Stimulated activated CD8-positive, alpha-beta memory T cell treated with anti-CD3 and anti-CD28 coated beads, Interleukin-12 subunit alpha, Interleukin-12 subunit beta, amount 100 ng/mL, for 24 hours (primary cell): ENCODE measurements around the gene FOSL2.

Experiments
- DNase-seq: peaks from one replicate; pipeline ENCODE4 v3.0.0-alpha.2; 2020; ENCODE audit errors: extremely low read depth

FOSL2 gene

DNA sequence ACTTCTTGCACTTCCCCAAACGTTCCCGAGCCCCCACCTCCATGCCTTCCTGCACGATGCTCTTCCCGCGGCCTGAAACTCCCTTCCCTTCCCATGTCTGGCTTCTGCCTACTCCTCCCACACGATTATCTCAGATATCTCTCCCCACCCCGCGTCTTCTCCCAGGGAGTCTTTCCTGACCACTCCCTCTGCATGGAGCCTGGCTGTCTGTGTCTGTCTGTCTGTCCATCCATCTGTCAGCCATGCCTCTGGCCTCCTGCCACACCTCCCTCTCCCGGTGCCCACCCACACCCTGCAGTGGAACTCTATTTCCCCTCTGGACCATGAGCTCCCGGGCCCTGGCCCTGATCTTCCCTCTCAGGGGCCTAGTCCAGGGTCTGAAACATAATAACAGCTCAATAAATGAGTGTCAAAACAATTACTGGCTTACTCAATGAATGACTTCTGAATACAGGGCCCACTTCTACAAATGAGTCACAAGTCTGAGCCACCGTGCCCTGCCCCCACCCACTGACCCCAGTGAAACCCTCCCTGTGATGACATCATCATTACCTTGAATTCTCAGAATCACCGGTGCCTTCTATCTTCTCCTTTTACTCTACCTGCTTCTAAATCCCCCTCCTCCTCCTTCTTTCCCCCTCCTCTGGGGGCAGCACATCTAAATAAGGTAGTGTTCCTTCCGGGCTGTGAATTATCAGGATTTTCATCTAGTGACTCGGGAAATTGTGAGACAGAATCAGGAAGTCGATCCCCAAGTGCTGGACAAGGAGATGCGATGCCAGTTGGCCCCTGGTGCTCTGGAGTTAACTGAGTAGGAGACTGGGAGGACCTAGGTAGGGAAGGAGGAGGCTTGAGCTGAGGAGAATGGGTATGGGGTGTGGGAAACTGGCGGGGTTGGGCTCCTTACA, 57.1 kb downstream of the FOSL2 start:
- DNase-seq, result peak; percentile 59

DNA sequence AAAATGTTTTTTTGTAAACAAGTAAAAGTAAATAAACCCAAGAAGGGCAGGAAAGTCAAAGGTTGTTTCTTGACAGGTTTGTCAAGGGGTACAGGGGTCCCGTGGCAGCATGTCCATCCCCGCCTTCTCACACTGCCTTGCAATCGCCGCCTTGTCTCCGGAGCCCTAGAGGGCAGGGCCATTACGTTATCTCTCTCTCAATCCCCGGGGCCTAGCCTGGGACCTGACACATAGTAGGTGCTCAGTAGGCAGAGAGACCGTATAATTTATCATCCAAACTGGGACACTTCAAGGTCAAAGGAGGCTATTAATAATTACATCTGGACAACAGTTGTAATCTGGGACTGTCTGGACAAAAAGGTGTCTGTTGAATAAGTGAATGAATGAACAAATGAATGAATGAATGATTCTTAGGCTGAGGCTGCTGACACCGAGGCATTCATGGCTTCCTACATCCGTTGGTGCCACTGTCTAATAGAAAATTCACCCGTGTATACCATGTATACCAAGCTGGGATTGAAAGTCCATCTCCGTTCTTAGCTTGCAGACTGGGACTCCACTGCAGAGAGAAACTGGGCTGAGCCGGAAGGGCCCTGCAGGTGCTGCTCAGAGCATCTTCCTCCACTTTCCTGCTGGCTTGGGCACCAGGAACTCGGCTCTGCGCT, 58.4 kb downstream of the FOSL2 start:
- DNase-seq, result no peak

DNA sequence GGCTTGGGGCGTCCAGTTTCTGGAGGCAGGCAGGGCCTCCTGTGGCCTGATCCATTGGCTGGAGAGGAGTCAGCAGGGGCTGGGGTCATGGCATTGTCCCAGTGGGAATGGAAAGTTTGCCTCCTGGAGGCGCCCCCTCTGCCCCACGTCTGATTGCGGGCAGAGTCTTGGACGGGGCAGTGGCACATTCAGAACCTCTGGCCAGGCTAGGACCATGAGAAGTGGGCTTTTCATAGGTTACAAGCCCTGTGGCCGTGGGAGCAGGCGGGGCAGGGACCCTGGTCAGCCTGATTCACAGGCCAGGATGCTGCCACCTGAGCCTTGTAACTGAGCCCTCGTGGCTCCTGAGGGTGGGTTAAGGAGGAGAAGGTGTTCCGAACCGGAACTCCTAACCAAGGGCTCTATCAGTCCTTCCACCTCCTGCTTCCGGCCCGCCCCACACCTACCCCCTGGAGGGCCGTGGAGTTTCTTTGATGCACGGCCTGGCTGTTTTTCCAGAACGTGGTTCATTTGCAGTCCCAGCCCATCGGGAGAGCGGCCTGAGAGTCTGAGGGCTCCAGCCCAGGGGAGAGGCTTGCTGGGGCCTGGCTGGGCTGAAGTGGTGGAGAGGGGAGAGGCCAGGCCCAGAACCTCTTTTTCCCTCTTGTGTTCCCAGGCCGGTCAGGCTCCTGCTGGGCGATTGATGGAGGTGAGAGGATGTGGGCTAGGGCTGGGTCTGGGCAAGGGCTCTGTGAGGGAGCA, 59.3 kb downstream of the FOSL2 start:
- no peak for DNase-seq

DNA sequence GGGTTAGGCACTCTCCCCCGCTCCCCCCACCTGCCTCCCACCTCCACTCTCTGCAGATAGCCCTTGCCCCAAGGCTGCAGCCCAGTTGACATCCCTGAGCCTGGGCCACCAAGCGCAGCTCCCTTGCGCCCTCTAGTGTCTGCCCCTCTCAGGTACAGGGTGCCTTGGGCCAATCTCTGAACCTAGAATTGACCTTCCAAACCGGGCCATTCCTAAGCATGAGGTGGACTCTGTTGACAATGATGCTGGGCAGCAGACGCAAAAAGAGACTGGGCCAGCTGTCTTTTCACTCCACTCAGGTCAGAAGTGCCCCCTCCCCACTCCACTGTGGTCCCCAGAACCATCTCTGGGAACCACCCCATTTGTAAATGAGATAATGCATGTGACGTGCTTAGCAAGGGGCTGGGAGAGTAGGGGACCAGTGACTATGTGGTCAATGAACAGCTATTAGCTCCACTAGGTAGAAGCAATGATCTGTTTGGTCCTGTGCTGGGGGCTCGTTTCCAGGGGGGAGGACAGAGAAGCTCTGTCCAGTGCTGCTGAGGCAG, 60.0 kb downstream of the FOSL2 start:
- peak; percentile 43 for DNase-seq

DNA sequence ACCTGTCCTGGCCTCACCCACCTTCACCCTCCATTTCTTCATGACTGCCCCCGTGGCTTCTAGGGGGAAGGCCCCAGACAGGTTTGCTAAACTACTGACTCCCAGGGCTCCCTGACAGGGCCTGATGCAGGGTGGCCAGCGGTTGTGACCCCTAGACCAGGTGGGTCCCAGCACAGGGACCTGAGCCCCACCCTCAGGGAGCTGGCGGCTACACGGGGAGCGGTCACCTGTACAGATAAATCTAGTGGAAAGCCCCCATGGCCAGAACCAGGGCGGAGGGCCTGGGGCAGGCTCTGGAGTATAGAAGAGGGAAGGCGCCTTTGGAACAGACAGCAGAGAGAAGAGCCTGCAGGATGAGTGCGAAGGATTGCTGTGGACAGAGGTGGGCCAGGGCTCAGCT, 60.7 kb downstream of the FOSL2 start:
- DNase-seq, result no peak

DNA sequence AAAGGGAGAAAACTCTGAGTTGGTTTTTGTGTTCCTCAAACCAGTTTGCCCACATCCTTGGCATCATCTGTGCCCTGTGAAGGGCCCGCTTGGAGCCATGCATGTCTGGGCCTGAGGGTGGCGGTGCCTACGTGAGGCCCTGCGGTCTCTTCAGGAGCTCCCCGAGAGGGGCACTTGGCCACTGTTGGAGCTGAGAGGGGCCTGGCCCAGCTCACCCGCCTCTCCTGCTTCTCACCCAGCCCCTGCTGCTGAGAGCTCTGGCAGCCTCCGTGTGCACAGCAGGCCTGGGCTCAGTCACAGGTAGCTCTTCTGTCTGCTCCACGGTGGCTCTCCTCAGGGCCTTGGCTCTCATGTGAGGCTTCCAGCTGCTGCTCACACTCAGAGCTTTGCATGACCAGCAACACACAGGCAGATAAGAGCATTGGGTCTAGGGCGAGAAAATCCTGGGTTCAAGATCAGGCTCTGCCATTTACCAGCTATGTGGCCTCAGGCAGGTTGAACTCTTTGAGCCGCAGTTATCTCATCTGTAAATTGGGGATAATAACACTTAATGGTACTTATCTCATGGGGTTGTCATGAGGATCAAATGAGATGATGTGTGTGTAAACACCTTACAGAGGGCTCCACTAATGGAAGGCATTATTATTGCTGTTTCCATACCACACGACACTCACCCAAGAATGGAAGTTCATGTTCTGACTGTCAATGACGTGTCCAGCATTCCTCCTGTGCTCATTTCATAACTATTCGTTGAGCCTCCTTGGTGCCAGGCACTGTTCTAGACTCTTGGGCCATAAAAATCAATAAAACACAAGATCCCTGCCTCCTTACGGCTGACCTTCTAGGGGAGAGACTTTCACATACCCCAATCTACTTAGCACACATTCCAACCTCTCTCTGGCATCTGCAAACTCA, 61.6 kb downstream of the FOSL2 start:
- no peak for DNase-seq

DNA sequence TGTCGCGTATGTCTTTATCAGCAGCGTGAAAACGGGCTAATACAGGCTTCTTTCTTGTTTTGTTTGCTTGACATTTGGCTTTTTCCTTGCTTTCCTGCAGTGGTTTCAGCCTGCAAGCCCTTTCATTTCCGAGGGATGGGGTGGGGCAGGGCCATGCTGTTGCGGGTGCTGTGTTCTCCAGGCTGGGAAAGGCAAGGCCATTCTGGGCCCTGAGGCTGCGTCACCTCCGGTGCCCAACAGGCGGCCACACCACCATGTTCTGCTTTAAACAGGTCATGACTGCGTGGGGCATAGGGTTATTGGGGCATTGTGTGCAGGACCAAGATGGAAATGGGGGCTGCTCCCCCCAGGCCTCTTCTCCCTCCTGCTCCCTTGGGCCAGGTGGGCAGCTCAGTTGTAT, 64.6 kb downstream of the FOSL2 start:
- DNase-seq, result no peak

DNA sequence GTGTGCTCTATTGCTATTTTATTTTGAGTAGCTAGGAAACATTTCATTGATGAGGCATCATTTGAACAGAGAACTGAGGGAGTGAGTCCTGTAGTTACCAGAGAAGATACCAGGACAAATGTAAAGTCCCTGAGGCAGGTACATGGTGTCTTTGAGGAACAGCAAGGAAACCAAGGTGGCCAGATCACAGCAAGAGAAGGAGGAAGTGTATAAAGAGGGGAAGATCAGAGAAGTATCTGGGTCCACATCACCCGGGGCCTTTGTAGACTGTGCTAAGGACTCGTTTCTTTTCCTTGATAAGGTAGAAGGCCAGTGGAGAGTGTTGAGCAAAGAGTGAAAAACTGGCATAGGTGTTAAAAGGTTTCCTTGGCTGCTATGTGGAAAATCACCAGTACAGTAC, 68.4 kb downstream of the FOSL2 start:
- no peak for DNase-seq

DNA sequence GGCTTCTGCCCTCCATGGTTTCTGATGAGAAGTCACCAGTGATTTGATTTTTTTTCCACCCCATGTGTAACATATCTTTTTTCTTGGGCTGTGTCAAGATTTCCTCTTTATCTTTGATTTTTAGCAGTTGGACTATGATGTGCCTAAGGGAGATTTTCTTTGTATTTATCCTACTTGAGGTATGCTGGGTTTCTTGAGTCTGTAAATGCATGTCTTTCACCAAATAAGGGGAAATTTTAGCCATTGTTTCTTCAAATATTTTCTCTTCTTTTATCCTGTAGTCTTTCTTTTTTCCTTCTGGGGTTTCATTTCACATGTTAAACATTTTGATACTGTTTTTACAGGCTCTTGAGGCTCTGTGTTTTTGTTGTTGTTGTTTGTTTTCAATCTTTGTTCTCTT, 69.5 kb downstream of the FOSL2 start:
- DNase-seq, result no peak

DNA sequence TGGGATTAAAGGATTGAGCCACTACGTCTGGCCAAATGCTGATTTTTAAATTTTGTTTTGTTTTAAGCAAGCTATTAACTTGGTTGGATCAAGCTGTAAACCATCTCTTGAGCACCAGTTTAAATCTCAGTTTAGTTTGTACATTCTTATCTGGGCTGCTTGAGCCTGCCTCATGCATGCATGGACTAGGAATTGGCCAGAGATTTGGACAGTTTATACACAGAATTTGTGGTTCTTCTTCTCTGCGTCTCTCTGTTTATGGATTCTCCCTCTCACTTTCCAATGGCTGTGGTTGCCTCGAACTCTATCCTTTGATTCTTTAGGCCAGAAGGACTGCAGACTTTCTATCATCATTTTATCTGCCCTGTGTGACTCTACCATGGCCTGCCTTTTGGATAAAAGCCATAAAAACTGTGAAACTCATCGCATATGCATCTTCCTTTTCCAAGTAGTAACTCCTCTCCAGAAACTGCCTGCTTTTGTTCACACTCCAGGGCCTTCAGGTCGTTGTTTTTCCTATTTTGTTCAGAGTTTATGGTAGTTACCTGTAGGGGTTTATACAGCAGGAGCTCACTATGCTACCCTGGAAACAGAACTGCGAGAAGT, 70.7 kb downstream of the FOSL2 start:
- DNase-seq, result no peak

DNA sequence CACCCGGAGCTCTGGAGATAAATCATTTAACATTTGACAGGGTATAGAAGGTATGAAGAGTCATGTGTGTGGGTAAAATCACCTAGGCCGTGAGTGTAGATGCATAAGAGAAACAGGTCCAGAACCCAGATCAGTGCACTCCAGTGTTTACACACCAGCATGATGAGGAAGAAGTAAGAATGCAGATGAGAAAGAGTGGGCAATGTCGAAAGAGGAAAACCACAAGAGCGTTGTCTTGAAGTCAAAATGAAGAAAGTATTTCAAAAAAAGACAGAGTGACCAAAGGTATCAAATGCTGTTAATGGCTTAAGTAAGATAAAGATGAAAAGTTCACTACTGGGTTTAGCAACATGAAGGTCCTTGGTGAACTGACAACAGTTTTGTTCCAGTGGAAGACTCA, 71.2 kb downstream of the FOSL2 start:
- no peak for DNase-seq

DNA sequence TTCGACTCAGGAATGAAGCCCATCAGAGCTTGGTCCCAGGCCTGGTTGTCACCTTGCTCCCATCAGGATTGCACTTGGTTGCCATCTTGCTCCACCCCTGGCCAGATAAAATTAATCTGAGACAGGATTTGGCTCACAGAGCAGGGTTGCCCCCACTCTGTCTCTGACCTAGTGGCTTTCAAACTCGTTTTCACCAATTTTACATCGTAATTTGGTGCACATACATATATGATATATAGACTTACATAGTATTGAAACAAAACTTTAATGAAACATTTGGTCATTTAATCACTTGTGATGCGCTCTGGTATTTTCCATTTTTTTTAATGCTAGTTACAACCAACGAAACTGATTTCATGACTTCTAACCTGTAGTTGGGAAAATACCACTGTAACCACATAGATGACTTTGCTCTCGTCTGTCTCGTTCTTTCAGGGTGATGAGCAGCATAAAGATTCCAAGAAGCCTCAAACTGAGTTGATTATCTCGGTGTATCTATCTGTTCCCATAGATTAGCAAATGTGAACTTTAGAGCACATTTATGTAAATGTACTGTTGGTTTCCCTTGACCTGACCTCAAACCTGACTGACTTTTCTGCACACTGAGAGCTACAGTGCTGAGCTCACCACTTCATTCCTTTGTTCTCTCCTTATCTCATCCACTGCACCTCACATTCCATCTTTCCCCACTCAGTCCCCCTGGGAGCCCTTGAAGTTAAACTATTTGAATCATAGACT, 72.7 kb downstream of the FOSL2 start:
- no peak for DNase-seq
